Measurements from ENCODE around the gene ANKS6.

DNA sequence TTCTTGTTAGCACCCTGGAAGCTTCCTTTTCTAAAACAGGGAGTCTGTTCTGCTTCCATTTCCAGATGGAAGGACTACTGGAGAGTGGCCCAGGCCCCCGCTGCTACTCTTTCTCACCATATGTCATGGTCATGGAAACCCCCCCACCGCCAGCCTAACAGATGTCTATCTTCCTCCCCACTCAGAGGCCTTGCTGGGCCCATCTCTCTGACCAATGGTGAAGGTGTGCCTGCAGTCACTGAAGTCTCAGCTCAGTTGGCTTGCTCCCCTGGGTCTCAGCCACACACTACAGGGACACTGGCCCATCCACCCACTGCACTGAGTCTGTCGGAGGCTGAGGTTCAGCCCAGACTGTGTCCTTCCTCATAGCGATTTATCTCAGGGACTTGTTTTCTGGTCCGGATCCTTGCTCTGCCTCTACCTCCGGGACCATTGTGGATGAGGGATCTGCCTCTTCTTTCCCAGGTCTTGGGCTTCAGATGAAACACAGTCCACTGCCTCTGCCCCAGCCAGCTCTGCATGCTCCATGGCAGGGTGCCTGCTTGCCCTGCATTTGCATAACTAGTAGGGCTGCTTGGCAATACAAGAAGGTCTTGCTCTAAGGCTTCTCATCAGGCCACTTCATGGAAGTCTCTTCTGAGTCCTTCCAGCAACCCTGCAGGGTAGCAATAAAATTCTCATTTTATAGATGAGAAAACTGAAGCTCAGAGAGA lies 42.0 kb upstream of the ANKS6 start:
- TF ChIP-seq, protein P1, sequence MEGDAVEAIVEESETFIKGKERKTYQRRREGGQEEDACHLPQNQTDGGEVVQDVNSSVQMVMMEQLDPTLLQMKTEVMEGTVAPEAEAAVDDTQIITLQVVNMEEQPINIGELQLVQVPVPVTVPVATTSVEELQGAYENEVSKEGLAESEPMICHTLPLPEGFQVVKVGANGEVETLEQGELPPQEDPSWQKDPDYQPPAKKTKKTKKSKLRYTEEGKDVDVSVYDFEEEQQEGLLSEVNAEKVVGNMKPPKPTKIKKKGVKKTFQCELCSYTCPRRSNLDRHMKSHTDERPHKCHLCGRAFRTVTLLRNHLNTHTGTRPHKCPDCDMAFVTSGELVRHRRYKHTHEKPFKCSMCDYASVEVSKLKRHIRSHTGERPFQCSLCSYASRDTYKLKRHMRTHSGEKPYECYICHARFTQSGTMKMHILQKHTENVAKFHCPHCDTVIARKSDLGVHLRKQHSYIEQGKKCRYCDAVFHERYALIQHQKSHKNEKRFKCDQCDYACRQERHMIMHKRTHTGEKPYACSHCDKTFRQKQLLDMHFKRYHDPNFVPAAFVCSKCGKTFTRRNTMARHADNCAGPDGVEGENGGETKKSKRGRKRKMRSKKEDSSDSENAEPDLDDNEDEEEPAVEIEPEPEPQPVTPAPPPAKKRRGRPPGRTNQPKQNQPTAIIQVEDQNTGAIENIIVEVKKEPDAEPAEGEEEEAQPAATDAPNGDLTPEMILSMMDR (IDR thresholded peaks at IDR 0.05) = no peak
- TF ChIP-seq POLR2AphosphoS5 (IDR thresholded peaks at IDR 0.05; ENCODE audit: low read depth, low read length) (no peak), TCF7L2 (IDR thresholded peaks at IDR 0.05; ENCODE audit: low read depth, low read length) (no peak), SIN3A (IDR thresholded peaks at IDR 0.05; ENCODE audit: borderline replicate concordance, insufficient read depth, low read depth, low read length) (no peak)
